ENCODE measurements around the gene CDH3. TPM values are rescaled to one million over a fixed set of nuclear protein-coding genes. Genes with fewer than 3 reads are reported as not detected.

The CDH3 gene
- total and polyA plus RNA-seq, 2 of the 13 experiments (the other 11 are each of a cell fraction or from before 2014, with no cell fraction given) = 0.11 TPM; not detected in 1

- TF ChIP-seq THAP7 (CRISPR knock-in tag; IDR thresholded peaks at IDR 0.05) (peak; percentile 93), ZMYM2 (CRISPR knock-in tag; IDR thresholded peaks at IDR 0.05) (peak; percentile 82), BORCS8-MEF2B (CRISPR knock-in tag; IDR thresholded peaks at IDR 0.05) (peak; percentile 83), USF2 (IDR thresholded peaks at IDR 0.05; ENCODE audit: low read depth, low read length) (no peak), USF2 (CRISPR knock-in tag; IDR thresholded peaks at IDR 0.05; ENCODE audit: borderline replicate concordance) (peak; percentile 74; the same call in 1 of the 2 replicates), ZNF710 (CRISPR knock-in tag; IDR thresholded peaks at IDR 0.05; ENCODE audit: borderline replicate concordance) (peak; percentile 96), ZNF331 (CRISPR knock-in tag; IDR thresholded peaks at IDR 0.05) (peak; percentile 96), ZNF263 (CRISPR knock-in tag; IDR thresholded peaks at IDR 0.05) (peak; percentile 77)
Observed at GRCh38 chr16:68744744-68745280, 99.7 kb downstream of the CDH3 start (continued).

- Histone ChIP-seq H3K36me3 (replicated peaks in 1 of 2; ENCODE audit: control insufficient read depth in 1 of 2, insufficient read depth in 2 of 2, low read length in 2 of 2) (no peaks in the 10 kb centered on the region), H3K4me1 (ENCODE audit: insufficient read depth, low read length) (peaks cover 75% of the 10 kb centered on the region), H2AFZ (ENCODE audit: low read length) (no peak overlapping the region), H3K79me2 (ENCODE audit: insufficient read depth, low read length) (no peaks in the 10 kb centered on the region), H3K4me2 (ENCODE audit: low read depth, low read length) (no peak overlapping the region), H3K9ac (ENCODE audit: insufficient read depth, low read depth, low read length) (no peak overlapping the region), H4K20me1 (ENCODE audit: insufficient read depth, low read length) (no peaks in the 10 kb centered on the region), H3K27me3 (ENCODE audit: control insufficient read depth in 1 of 2, insufficient read depth in 2 of 2, low read length in 2 of 2) (no peaks in the 10 kb centered on the region), H3K27ac (ENCODE audit: extremely low read length, insufficient read depth, low read length) (no peak overlapping the region), H3K4me3 (replicated peaks in 1 of 3; ENCODE audit: insufficient read depth in 1 of 3, low read depth in 2 of 3, low read length in 3 of 3) (no peak overlapping the region), H3K9me3 (ENCODE audit: low read length) (no peaks in the 10 kb centered on the region)
- ChIA-PET POLR2A (no interaction called here), CTCF (ENCODE audit: low intra/inter-chr PET ratio, low total read pairs) (no interaction called here)
- intact Hi-C loops (cut with micrococcal nuclease; ENCODE audit: unreplicated experiment) = no loop called here
- ATAC-seq (no peak), DNase-seq (ENCODE audit: low spot score) (no peak), FAIRE-seq (no peak)
- TF ChIP-seq TEAD2 (CRISPR knock-in tag; IDR thresholded peaks at IDR 0.05) (no peak), GLI4 (CRISPR knock-in tag; IDR thresholded peaks at IDR 0.05; ENCODE audit: borderline replicate concordance) (no peak), NR2C2 (CRISPR knock-in tag; IDR thresholded peaks at IDR 0.05; ENCODE audit: borderline replicate concordance) (no peak), ATF7-NPFF (CRISPR knock-in tag; IDR thresholded peaks at IDR 0.05; ENCODE audit: low read depth) (no peak), ZNF569 (CRISPR knock-in tag; IDR thresholded peaks at IDR 0.05; ENCODE audit: borderline replicate concordance) (no peak), MLX (CRISPR knock-in tag; IDR thresholded peaks at IDR 0.05) (no peak), ZNF605 (CRISPR knock-in tag; IDR thresholded peaks at IDR 0.05) (no peak)
- in situ Hi-C loops (cut with HindIII; ENCODE audit: extremely low pct_ligation_motif_present, low pct_unique_long_range_greater_than_20kb) = no loop called here
- BruUV-seq (replicated peaks) = no TSS peak
Observed at GRCh38 chr16:68746951-68747350, 101.8 kb downstream of the CDH3 start.
